Keratinocyte (primary cell): ENCODE measurements around the gene ATP1A3.

Experiments used
- EZH2 ChIP-seq: IDR thresholded peaks from one replicate; pipeline ENCODE4 v1.6.1; 2012; ENCODE audit warnings: inconsistent platforms, mild to moderate bottlenecking, low read length, moderate library complexity
- TF ChIP-seq, protein P1 (sequence below), 3 experiments: IDR thresholded peaks in 1 of 3; conservative IDR thresholded peaks in 1 of 3; optimal IDR thresholded peaks in 1 of 3; 2 replicates in 2 of 3; 3 replicates in 1 of 3; pipeline versions ENCODE3 to v1.5.1; 2011; ENCODE audit warnings: low read length in 3 of 3, mild to moderate bottlenecking in 3 of 3, moderate library complexity in 2 of 3, control low read depth in 1 of 3, inconsistent platforms in 1 of 3; ENCODE audit not compliant: insufficient read depth in 2 of 3; ENCODE audit errors: extremely low read depth in 1 of 3

DNA sequence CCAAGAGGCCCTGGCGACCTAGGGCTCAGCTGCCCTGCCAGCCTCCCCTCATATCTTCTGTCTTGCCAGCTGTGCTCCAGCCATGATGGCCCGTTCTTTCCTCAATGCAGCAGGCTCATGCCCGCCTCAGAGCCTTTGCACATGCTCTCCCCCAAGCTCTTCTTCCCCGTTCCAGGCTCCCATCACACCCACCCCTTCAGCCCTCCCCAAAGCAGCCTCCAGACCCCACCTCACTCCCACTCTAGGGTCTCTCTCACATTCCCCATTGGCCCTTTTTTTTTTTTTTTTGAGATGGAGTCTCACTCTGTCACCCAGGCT is 29.9 kb upstream of the ATP1A3 start:
- TF ChIP-seq, protein P1, sequence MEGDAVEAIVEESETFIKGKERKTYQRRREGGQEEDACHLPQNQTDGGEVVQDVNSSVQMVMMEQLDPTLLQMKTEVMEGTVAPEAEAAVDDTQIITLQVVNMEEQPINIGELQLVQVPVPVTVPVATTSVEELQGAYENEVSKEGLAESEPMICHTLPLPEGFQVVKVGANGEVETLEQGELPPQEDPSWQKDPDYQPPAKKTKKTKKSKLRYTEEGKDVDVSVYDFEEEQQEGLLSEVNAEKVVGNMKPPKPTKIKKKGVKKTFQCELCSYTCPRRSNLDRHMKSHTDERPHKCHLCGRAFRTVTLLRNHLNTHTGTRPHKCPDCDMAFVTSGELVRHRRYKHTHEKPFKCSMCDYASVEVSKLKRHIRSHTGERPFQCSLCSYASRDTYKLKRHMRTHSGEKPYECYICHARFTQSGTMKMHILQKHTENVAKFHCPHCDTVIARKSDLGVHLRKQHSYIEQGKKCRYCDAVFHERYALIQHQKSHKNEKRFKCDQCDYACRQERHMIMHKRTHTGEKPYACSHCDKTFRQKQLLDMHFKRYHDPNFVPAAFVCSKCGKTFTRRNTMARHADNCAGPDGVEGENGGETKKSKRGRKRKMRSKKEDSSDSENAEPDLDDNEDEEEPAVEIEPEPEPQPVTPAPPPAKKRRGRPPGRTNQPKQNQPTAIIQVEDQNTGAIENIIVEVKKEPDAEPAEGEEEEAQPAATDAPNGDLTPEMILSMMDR (optimal IDR thresholded peaks at IDR 0.05 in 1 of 3, IDR thresholded peaks at IDR 0.05 in 1 of 3, conservative IDR thresholded peaks at IDR 0.05 in 1 of 3; ENCODE audit: extremely low read depth in 1 of 3, insufficient read depth in 2 of 3, low read length in 3 of 3), result no peak
- TF ChIP-seq EZH2, result no peak
